HepG2 (cell line): ENCODE measurements around the gene RASL12. TPM values are rescaled to one million over a fixed set of nuclear protein-coding genes. Genes with fewer than 3 reads are reported as not detected.

Source experiments
- ATAC-seq: fragments of 200-7000 bp; cut with Tn5 transposase; 3 replicates; pipeline ENCODE4 v1.9.1; 2020; ENCODE audit warnings: mild to moderate bottlenecking, moderate library complexity
- BruUV-seq: library from RNA; stranded (reverse); fragments of 400-500 nt; replicated peaks from 2 replicates; lab custom pipeline; 2021; lab: Mats Ljungman, UMichigan
- CTCF ChIA-PET: fragments of 300-600 bp; formaldehyde crosslinking; extraction: SDS; loops from one replicate; lab custom pipeline; 2021; ENCODE audit warnings: low total read pairs, inconsistent platforms, low intra/inter-chr PET ratio; lab: Yijun Ruan, JAX
- POLR2A ChIA-PET: fragments of 350-600 bp; sonication (Branson Sonifier 250); formaldehyde crosslinking; loops from one replicate; lab custom pipeline; 2020; ENCODE audit warnings: antibody characterized with exemption, inconsistent platforms; lab: Yijun Ruan, JAX
- DNase-seq: peaks from one replicate; pipeline ENCODE4 v3.0.0-alpha.2; 2015; ENCODE audit warnings: low spot score
- FAIRE-seq: peaks from 3 replicates; lab custom pipeline; 2011; peaks lifted over from hg19 to GRCh38; lab: Jason Lieb, UNC
- H2AFZ ChIP-seq: one replicate; pipeline ENCODE4 v1.6.1; 2011; ENCODE audit warnings: low read length, inconsistent platforms
- H3K27ac ChIP-seq: fragments of 300-600 bp; 3 replicates; pipeline ENCODE4 v1.8.0; 2011; ENCODE audit warnings: mixed run types, mild to moderate bottlenecking, mixed read lengths, low read length, inconsistent platforms; ENCODE audit not compliant: insufficient read depth; ENCODE audit errors: extremely low read length
- H3K27me3 ChIP-seq, 2 experiments: fragments of 200-600 bp in 1 of 2; 2 replicates in 1 of 2; 3 replicates in 1 of 2; pipeline versions ENCODE4 v1.6.0 to v1.8.0; 2011; ENCODE audit warnings: low read length in 2 of 2, mild to moderate bottlenecking in 2 of 2, moderate library complexity in 2 of 2, inconsistent platforms in 1 of 2; ENCODE audit not compliant: insufficient read depth in 2 of 2, control insufficient read depth in 1 of 2
- H3K36me3 ChIP-seq, 2 experiments: fragments of 200-600 bp in 1 of 2; replicated peaks in 1 of 2; 2 replicates in 1 of 2; 3 replicates in 1 of 2; pipeline versions ENCODE4 v1.5.1 to v1.8.0; 2011; ENCODE audit warnings: low read length in 2 of 2, inconsistent platforms in 1 of 2; ENCODE audit not compliant: insufficient read depth in 2 of 2, control insufficient read depth in 1 of 2
- H3K4me1 ChIP-seq: 2 replicates; pipeline ENCODE4 v1.5.1; 2012; ENCODE audit warnings: low read length, inconsistent platforms; ENCODE audit not compliant: insufficient read depth
- H3K4me2 ChIP-seq: 2 replicates; pipeline ENCODE4 v1.6.0; 2011; ENCODE audit warnings: low read depth, low read length, inconsistent platforms
- H3K4me3 ChIP-seq, 3 experiments: fragments of 200-600 bp in 1 of 3; sonication (generic), shearing (Covaris generic) in 1 of 3; replicated peaks in 1 of 3; 2 replicates each; pipeline ENCODE4 v1.5.1; 2011 to 2016; ENCODE audit warnings: low read length in 3 of 3, inconsistent platforms in 2 of 3, low read depth in 2 of 3, mild to moderate bottlenecking in 2 of 3, control low read depth in 1 of 3, mixed read lengths in 1 of 3; ENCODE audit not compliant: insufficient read depth in 1 of 3
- H3K79me2 ChIP-seq: one replicate; pipeline ENCODE4 v1.6.1; 2011; ENCODE audit warnings: low read length, inconsistent platforms; ENCODE audit not compliant: insufficient read depth
- H3K9ac ChIP-seq: 2 replicates; pipeline ENCODE4 v1.6.0; 2011; ENCODE audit warnings: mild to moderate bottlenecking, low read depth, low read length, inconsistent platforms; ENCODE audit not compliant: insufficient read depth
- H3K9me3 ChIP-seq: 2 replicates; pipeline ENCODE4 v1.5.1; 2012; ENCODE audit warnings: mild to moderate bottlenecking, low read length
- H4K20me1 ChIP-seq: 2 replicates; pipeline ENCODE4 v1.6.0; 2011; ENCODE audit warnings: inconsistent platforms, mild to moderate bottlenecking, low read length, moderate library complexity; ENCODE audit not compliant: insufficient read depth
- NKX3-1 ChIP-seq: sonication (generic); formaldehyde crosslinking; IDR thresholded peaks from 2 replicates; pipeline ENCODE4 v1.5.0; 2020; ENCODE audit warnings: missing genetic modification reagents
- SNAPC2 ChIP-seq: sonication (generic); formaldehyde crosslinking; IDR thresholded peaks from 2 replicates; pipeline ENCODE4 v1.8.1; 2022; ENCODE audit warnings: mild to moderate bottlenecking, missing genetic modification reagents
- ZNF724P ChIP-seq: sonication (generic); formaldehyde crosslinking; IDR thresholded peaks from 2 replicates; pipeline ENCODE4 v1.8.0; 2022; ENCODE audit warnings: missing genetic modification reagents, borderline replicate concordance
- WGBS: methylation state at CpG from one replicate; pipeline ENCODE4 v1.1.6; 2017; ENCODE audit warnings: low lambda C conversion rate; 5-methylcytosine and 5-hydroxymethylcytosine counted together
- in situ Hi-C: cut with HindIII; loops from 2 replicates; pipeline ENCODE4 v1.10.0; 2017; ENCODE audit warnings: low pct_unique_long_range_greater_than_20kb; ENCODE audit not compliant: extremely low pct_ligation_motif_present
- intact Hi-C: fragments of 100-400 bp; cut with micrococcal nuclease; formaldehyde crosslinking; loops from one replicate; pipeline ENCODE4 v1.10.0; 2022; ENCODE audit not compliant: unreplicated experiment
- polyA plus RNA-seq, 8 experiments: library from polyadenylated mRNA; depleted of rRNA in 3 of 8; stranded (reverse) in 7 of 8; unstranded in 1 of 8; fragments of >200 nt; fragmentation: Illumina TruSeq in 4 of 8; extraction: Trizol in 4 of 8; gene quantifications; 2 replicates each; pipeline versions ENCODE4 v1.2.1 to v1.2.3, GENCODE V29; 2011 to 2016; ENCODE audit warnings: low read depth in 4 of 8, missing spikeins in 1 of 8, mixed read lengths in 1 of 8; ENCODE audit not compliant: insufficient read depth in 1 of 8
- total RNA-seq, 5 experiments: library from RNA; depleted of rRNA; stranded (reverse); fragments of >200 nt; fragmentation: Illumina TruSeq; extraction: Trizol; gene quantifications; 2 replicates each; pipeline ENCODE4 v1.2.3, GENCODE V29; 2016; ENCODE audit warnings: low read depth in 1 of 5
- TF ChIP-seq, protein P1 (sequence below): IDR thresholded peaks from 2 replicates; pipeline ENCODE4 v1.6.1; 2016; ENCODE audit warnings: low read depth, control low read depth
- TF ChIP-seq, protein P2 (sequence below): sonication (generic); formaldehyde crosslinking; IDR thresholded peaks from 2 replicates; pipeline ENCODE4 v1.8.1; 2023; ENCODE audit warnings: mild to moderate bottlenecking, missing genetic modification reagents, borderline replicate concordance
- TF ChIP-seq, protein P3 (sequence below): sonication (generic); formaldehyde crosslinking; IDR thresholded peaks from 2 replicates; pipeline ENCODE4 v1.8.0; 2022; ENCODE audit warnings: low read depth, missing genetic modification reagents

The RASL12 gene
- total and polyA plus RNA-seq, 2 of the 13 experiments (the other 11 are each of a cell fraction or from before 2014, with no cell fraction given) = 0.16 to 0.55 TPM

DNA sequence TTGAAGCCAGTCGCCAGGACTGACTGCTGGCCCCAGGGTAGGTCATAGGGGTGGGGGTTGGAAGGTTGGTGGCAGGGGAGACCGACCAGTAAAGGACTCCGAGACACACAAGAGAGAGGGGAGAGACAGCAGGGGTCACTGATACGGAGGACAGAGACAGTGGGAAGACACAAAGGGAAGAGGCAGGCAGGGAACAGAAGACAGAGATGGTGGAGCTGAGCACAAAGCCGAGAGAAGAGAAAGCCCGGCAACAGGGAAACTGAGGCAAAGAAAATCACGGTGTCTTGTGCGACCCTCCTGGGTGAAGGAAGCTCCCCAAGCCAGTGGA is 510 bp downstream of the RASL12 start:
- POLR2A ChIA-PET = no interaction called here
- intact Hi-C loops = no loop called here
- TF ChIP-seq SNAPC2 (CRISPR knock-in tag) (no peak), ZNF724P (CRISPR knock-in tag) (no peak), NKX3-1 (CRISPR knock-in tag) (no peak)
- TF ChIP-seq, protein P1, sequence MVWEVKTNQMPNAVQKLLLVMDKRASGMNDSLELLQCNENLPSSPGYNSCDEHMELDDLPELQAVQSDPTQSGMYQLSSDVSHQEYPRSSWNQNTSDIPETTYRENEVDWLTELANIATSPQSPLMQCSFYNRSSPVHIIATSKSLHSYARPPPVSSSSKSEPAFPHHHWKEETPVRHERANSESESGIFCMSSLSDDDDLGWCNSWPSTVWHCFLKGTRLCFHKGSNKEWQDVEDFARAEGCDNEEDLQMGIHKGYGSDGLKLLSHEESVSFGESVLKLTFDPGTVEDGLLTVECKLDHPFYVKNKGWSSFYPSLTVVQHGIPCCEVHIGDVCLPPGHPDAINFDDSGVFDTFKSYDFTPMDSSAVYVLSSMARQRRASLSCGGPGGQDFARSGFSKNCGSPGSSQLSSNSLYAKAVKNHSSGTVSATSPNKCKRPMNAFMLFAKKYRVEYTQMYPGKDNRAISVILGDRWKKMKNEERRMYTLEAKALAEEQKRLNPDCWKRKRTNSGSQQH (CRISPR knock-in tag) = no peak
- TF ChIP-seq, protein P2, sequence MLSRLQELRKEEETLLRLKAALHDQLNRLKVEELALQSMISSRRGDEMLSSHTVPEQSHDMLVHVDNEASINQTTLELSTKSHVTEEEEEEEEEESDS (CRISPR knock-in tag) = no peak
- TF ChIP-seq, protein P3, sequence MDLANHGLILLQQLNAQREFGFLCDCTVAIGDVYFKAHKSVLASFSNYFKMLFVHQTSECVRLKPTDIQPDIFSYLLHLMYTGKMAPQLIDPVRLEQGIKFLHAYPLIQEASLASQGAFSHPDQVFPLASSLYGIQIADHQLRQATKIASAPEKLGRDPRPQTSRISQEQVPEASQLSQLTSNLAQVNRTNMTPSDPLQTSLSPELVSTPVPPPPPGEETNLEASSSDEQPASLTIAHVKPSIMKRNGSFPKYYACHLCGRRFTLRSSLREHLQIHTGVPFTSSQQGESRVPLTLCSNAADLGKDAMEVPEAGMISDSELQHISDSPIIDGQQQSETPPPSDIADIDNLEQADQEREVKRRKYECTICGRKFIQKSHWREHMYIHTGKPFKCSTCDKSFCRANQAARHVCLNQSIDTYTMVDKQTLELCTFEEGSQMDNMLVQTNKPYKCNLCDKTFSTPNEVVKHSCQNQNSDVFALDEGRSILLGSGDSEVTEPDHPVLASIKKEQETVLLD (CRISPR knock-in tag) = no peak

More for the DNA sequence above, 510 bp downstream of the RASL12 start:
- Histone ChIP-seq H4K20me1 (no peaks in the 10 kb centered on the region), H3K9ac (no peak overlapping the region), H3K27ac (no peak overlapping the region), H3K79me2 (no peaks in the 10 kb centered on the region), H3K9me3 (no peaks in the 10 kb centered on the region), H3K27me3 (peaks cover 1 to 23% of the 10 kb centered on the region in 2 experiments; a peak in 4 of 5 replicates), H2AFZ (no peak overlapping the region), H3K4me1 (peaks cover 39% of the 10 kb centered on the region), H3K36me3 (no peaks in the 10 kb centered on the region), H3K4me2 (no peak overlapping the region), H3K4me3 (no peak overlapping the region)
- no peak for FAIRE-seq
- WGBS = 53% methylated on average over 7 of the region's 8 CpGs
- CTCF ChIA-PET = no interaction called here
- DNase-seq = no peak
- in situ Hi-C loops = no loop called here
- BruUV-seq = no TSS peak
- no peak for ATAC-seq
